Brain microvascular endothelial cell (primary cell): ENCODE measurements around the gene DENND10.

Experiments used
- DNase-seq: peaks from one replicate; pipeline ENCODE4 v3.0.0-alpha.2; 2020
- H3K27ac ChIP-seq: fragments of 250-450 bp; sonication (Bioruptor Pico); 2 replicates; pipeline ENCODE4 v1.5.1; 2020; ENCODE audit warnings: mild to moderate bottlenecking, moderate library complexity
- H3K27me3 ChIP-seq: fragments of 250-450 bp; sonication (Bioruptor Pico); replicated peaks from 2 replicates; pipeline ENCODE4 v1.5.1; 2020; ENCODE audit warnings: mild to moderate bottlenecking
- H3K36me3 ChIP-seq: fragments of 250-450 bp; sonication (Bioruptor Pico); replicated peaks from 2 replicates; pipeline ENCODE4 v1.5.1; 2020; ENCODE audit warnings: mild to moderate bottlenecking
- H3K4me3 ChIP-seq: 2 replicates; pipeline ENCODE4 v1.5.1; 2011; ENCODE audit warnings: low read depth, mild to moderate bottlenecking, control low read depth, low read length, moderate library complexity
- in situ Hi-C: cut with HindIII; loops from 2 replicates; pipeline ENCODE4 v1.10.0; 2017; ENCODE audit warnings: low sequenced_read_pairs, low pct_ligation_motif_present
- TF ChIP-seq, protein P1 (sequence below): IDR thresholded peaks from 2 replicates; pipeline ENCODE4 v1.5.1; 2011; ENCODE audit warnings: low read depth, mild to moderate bottlenecking, moderate library complexity, low read length, control low read depth, inconsistent platforms; ENCODE audit errors: missing control alignments

Gene DENND10

DNA sequence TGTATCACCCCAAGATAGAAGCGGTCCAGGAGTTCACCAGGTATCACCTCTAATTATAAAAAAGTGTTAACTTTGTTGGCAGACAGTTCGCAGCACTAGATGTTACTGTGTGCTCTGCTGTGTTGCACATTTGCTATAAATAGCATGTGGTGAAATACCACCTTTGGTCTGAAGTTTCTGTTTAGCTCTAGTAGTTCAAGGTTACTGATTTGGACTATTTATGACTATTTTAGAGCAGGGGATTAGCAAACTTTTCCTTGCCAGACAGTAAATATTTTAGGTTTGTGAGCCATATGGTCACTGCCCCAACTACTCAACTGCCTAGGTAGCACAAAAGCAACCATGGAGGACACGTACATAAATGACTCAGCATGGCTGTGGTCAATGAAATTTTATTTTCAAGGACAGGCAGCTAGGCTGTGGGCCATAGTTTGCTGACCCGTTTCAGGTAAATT, 16.5 kb downstream of the DENND10 start:
- no peak overlapping the region for H3K27ac ChIP-seq
- TF ChIP-seq, protein P1, sequence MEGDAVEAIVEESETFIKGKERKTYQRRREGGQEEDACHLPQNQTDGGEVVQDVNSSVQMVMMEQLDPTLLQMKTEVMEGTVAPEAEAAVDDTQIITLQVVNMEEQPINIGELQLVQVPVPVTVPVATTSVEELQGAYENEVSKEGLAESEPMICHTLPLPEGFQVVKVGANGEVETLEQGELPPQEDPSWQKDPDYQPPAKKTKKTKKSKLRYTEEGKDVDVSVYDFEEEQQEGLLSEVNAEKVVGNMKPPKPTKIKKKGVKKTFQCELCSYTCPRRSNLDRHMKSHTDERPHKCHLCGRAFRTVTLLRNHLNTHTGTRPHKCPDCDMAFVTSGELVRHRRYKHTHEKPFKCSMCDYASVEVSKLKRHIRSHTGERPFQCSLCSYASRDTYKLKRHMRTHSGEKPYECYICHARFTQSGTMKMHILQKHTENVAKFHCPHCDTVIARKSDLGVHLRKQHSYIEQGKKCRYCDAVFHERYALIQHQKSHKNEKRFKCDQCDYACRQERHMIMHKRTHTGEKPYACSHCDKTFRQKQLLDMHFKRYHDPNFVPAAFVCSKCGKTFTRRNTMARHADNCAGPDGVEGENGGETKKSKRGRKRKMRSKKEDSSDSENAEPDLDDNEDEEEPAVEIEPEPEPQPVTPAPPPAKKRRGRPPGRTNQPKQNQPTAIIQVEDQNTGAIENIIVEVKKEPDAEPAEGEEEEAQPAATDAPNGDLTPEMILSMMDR = no peak
- no peak overlapping the region for H3K4me3 ChIP-seq
- DNase-seq = no peak
- no peaks in the 10 kb centered on the region for H3K27me3 ChIP-seq
- H3K36me3 ChIP-seq = peaks cover 49% of the 10 kb centered on the region
- in situ Hi-C loops = no loop called here

GRCh38 chr10:119120875-119121274, 17.0 kb downstream of the DENND10 start:
- Histone ChIP-seq H3K27me3 (no peaks in the 10 kb centered on the region), H3K4me3 (no peak overlapping the region), H3K36me3 (peaks cover 54% of the 10 kb centered on the region), H3K27ac (no peak overlapping the region)
- TF ChIP-seq, protein P1 = no peak
- DNase-seq = no peak
- in situ Hi-C loops = no loop called here

DNA sequence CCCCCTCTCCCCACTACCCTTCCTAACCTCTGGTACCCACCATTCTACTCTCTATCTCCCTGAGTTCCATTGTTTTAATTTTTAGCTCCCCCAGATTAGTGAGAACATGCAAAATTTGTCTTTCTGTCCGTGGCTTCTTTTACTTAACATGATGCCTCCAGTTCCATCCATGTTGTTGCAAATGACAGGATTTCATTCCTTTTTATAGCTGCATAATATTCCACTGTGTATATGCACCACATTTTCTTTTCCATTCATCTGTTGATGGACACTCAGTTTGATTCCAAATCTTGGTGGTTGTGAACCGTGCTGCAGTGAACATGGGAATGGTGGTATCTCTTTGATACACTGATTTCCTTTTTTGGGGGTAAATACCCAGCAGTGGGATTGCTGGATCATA, 22.0 kb downstream of the DENND10 start:
- in situ Hi-C loops = no loop called here
- Histone ChIP-seq H3K27ac (no peak overlapping the region), H3K36me3 (peaks cover 59% of the 10 kb centered on the region), H3K4me3 (no peak overlapping the region), H3K27me3 (no peaks in the 10 kb centered on the region)
- DNase-seq = no peak
- TF ChIP-seq, protein P1 = no peak

GRCh38 chr10:119129721-119130120, 25.8 kb downstream of the DENND10 start:
- peaks cover 59% of the 10 kb centered on the region for H3K36me3 ChIP-seq
- no peak for DNase-seq
- H3K27me3 ChIP-seq = no peaks in the 10 kb centered on the region
- H3K27ac ChIP-seq = no peak overlapping the region
- TF ChIP-seq, protein P1 = no peak
- in situ Hi-C loops = no loop called here
- no peak overlapping the region for H3K4me3 ChIP-seq

- DNase-seq = no peak
- Histone ChIP-seq H3K27me3 (no peaks in the 10 kb centered on the region), H3K27ac (no peak overlapping the region), H3K36me3 (peaks cover 47% of the 10 kb centered on the region), H3K4me3 (no peak overlapping the region)
- in situ Hi-C loops = no loop called here
- TF ChIP-seq, protein P1 = no peak
Observed at GRCh38 chr10:119131512-119132240, 27.8 kb downstream of the DENND10 start.
